ENCODE results near the gene CARS2.
"Not testable (repeated sequence)": the region's sequence is repeated elsewhere in the genome, so short reads cannot be mapped to it uniquely, and the experiment has no call there.

The CARS2 gene

DNA sequence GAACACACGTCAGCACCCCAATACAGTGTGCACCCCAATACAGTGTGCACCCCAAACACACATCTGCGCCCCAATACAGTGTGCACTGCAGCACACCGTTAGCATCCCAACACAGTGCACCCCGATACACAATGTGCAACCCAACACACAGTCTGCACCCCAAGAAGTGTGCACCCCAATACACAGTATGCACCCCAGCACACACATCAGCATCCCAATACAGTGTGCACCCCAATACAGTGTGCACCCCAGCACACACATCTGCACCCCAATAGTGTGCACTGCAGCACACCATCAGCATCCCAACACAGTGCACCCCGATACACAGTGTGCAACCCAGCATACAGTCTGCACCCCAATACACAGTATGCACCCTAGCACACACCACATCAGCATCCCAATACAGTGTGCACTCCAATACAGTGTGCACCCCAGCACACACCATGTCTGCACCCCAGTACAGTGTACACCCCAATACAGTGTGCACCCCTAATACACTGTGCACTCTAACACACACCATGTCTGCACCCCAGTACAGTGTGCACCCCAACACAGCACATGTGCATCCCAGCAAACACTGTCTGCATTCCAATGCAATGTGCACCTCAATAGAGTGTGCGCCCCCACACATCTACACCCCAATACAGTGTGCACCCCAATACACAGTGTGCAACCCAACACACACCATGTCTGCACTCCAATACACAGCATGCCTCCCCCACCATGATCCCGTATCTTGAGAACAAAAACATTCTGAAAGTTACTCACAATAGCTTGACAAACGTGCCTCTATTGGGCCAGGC is 855 bp upstream of the CARS2 start:
- DNase-seq (ENCODE audit: low spot score): no peak

- DNase-seq (ENCODE audit: low spot score): no peak
These were observed 525 bp downstream of the CARS2 start for GRCh38 chr13:110705356-110705825.

- DNase-seq (ENCODE audit: low spot score): no peak
These were observed 3.1 kb downstream of the CARS2 start for GRCh38 chr13:110702591-110703526.

DNA sequence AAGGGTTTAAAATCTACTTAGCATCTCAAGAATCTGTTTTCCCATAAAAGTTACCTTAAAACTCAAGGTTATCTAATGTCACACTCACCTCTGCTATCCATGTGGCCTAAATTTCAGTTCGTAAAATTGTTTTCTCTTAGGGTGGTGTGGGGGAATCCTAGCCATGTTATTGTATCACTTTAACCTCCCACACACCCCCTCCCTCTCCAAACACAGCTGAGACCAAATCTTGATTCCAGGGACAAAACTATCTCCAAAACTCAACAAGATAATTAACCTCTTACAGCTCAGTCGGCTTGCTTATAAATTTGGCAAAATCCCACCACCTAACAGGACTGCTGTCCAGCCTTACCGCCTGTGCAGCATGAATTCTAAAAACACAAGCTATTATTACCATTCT is 3.8 kb downstream of the CARS2 start:
- no peak for DNase-seq (ENCODE audit: low spot score)

DNA sequence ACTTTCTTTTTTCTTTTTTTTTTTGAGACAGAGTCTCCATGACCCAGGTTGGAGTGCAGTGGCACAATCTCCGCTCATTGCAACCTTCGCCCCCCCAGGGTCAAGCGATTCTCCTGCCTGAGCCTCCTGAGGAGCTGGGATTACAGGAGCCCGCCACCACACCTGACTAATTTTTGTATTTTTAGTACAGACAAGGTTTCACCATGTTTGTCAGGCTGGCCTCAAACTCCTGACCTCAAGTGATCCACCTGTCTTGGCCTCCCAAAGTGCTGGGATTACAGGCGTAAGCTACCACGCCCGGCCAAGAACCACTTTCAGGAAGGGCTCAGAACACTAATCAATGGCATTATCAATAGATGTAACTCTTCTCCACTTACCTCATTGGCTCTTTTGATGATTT is 4.9 kb downstream of the CARS2 start:
- DNase-seq (ENCODE audit: low spot score): not testable (repeated sequence)

DNA sequence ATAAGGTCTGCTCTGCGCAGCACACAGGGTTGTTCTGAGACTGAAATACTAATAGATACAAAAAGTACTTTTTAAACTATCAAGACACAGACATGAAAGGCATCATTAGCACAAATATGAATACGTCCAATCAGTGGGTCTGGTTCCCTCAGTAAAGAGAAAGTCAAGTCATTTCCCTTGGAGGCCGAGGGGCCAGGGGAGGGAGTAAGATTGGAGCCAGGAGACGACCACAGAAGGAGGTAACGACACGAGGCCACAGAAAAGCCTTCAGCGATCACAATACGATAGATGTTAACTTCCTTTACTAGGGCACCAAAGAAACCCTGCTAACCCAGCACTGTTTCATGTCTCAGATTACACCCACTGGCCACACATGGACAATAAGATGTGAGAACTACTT is 5.3 kb downstream of the CARS2 start:
- DNase-seq (ENCODE audit: low spot score): no peak

GRCh38 chr13:110700186-110700585 is 5.7 kb downstream of the CARS2 start:
- no peak for DNase-seq (ENCODE audit: low spot score)

DNA sequence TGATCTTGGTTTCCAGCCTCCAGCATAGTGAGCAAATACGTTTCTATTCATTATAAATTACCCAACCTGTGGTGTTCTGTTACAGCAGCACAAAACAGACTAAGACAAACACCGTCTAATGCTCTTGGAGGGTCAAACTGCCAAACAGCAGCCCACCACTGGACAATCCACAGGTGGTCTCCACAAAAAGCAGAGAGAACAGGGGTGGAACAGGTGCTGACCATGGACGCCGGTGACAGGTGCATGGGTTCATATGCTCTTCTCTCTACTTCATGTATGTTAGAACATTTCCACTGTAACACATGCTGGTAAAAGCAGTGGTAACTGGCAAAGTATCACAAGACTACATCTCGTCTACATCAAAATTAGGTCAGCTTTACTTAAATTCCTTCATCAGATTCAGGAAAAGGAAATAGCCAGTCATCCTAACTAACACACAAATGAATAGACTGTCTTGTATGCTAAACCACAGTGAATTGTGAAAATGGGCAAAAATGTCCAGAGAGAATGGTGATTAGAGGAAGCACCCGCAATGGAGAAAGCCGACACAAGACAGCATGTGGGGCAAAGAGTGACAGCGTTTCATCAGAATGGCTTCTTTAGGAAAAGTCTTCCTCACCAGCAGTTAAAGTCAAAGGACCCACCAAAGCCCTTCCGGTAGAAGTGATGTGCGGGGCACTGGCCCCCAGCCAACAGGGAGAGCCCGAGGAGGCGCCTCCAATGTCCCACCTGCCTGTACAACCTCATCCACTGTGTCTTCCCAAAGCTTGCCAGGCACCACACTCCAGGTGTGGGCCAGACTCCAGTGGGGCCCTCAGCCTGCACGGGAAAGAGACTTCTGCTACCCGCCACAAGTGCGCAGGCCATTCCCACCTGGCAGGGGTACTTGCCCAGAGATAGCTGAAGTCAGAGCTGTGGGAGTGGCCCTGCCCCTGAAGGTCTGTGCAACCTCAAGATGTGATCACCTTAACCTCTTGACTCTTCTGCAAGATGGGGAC is 6.5 kb downstream of the CARS2 start:
- DNase-seq (ENCODE audit: low spot score): no peak

DNA sequence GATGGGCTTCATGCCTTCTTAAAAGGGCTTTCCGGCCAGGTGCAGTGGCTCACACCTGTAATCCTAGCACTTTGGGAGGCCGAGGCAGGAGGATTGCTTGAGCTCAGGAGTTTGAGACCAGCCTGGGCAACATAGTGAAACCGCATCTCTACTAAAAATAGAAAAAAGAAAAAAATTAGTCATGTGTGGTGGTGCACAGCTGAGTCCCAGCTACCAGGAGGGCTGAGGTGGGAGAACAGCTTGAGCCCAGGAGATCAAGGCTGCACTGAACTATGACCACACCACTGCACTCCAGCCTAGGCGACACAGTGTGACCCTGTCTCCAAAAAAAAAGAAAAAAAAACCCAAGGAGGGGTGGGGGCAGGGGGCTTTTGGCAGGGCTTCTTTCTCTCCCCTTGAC is 7.2 kb downstream of the CARS2 start:
- no peak for DNase-seq (ENCODE audit: low spot score)

DNA sequence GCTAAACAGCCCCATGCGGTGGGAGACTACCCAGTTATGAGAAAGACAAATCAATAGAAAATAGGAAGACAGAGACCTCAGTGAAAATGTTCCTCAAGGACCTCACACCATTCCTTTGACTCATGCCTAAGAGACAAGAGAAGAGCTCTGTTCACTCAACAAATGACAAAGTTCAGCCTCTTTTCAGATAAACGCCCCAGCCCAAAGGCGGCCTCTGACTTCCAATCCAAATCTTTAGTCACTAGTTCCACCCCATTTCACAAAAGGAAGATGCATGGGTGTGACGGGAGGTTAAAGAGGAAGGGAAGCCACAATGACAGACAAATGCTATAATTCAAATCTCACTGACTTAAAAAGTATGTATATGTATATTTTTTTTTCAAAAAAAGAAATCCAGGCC is 8.1 kb downstream of the CARS2 start:
- no peak for DNase-seq (ENCODE audit: low spot score)

- no peak for DNase-seq (ENCODE audit: low spot score)
These were observed 9.1 kb downstream of the CARS2 start for GRCh38 chr13:110696776-110697175.

DNA sequence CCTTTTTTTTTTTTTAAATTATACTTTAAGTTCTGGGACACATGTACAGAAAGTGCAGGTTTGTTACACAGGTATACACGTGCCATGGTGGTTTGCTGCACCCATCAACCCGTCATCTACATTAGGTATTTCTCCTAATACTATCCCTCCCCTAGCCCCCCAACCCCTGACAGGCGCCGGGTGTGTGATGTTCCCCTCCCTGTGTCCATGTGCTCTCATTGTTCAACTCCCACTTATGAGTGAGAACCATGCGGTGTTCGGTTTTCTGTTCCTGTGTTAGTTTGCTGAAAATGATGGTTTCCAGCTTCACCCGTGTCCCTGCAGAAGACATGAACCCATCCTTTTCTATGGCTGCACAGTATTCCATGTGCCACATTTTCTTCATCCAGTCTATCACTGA is 10.1 kb downstream of the CARS2 start:
- DNase-seq (ENCODE audit: low spot score): not testable (repeated sequence)

DNA sequence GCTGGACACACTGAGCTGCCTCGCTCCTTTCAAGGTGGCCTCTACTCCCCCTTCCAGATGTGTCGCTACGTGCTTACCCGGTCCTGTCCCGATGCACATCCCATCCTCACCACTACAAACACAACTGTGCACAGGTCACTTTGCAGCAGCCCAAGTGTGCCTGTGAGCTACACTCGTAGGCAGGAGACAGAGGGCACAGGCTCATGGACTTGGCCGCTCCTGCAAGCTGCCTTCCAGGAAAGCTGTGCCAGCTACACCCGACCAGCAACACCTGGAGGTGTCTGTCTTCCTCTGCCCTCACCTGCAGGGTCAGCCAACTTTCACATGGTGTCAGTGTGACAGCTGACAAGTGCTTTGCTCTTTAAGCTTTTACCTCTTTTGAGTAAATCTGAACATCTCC is 15.4 kb downstream of the CARS2 start:
- no peak for DNase-seq (ENCODE audit: low spot score)

GRCh38 chr13:110689711-110690110 is 16.2 kb downstream of the CARS2 start:
- DNase-seq (ENCODE audit: low spot score): no peak

GRCh38 chr13:110689041-110689440 is 16.9 kb downstream of the CARS2 start:
- DNase-seq (ENCODE audit: low spot score): no peak

GRCh38 chr13:110687736-110688135 is 18.2 kb downstream of the CARS2 start:
- no peak for DNase-seq (ENCODE audit: low spot score)

DNA sequence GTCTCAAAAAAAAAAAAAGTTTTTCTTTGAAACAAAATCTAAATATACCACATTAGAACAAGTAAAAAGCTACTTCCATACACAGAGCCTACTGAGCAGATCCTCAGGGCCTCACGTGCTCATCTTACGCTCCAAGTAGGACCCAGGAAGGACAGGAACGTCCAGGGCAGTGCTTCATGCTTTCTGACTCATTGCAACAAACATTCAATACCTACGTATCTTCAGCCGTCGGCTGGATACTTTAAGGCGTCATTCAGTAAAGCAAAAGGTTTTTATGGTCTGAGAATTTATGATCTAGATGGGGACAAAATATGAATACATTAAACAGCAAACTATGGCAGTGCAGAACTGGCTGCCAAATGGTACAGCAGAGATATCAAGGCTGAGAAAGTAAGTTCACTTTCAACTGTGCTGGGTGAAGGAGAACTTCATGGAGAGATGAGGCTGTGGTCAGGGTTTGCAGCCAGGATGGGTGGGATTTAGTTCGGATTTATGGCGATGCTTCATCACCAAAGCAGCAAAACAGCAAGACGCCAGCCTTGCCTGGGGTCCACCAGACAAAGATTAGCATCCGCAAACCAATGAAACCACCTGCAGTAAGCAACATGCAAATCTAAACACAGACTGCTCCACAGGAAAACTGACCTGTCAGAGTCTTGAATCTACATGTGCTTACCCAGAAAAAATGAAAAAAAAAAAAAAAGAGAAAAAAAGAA is 20.5 kb downstream of the CARS2 start:
- no peak for DNase-seq (ENCODE audit: low spot score)

DNA sequence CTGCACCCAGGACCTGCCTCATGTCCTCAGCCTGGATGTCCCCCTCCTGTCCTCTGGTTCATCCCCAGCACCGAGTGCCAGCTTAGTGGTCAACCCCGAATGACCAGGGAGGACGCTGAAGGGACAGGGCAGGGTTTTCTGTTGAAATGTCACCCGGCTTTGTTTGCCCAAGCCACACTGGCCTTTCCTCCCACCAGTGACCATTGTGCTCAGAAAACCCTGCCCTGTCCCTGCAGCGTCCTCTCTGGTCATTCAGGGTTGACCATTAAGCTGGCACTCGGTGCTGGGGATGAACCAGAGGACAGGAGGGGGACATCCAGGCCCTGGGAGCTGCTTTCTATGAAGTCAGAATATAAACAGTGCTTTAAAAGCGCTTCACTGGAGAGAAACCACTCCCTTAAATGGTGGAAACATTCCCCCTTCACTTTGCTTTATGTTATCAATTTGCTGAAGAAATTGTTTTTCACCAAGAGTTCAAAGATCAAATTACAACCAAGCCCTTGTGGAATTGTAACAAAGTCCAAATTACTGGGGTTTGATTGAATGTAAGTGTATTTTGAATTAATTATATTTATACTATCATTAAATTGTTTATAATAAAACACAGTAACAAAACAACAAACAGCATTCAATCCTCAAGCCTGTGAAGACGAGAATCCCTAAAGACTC is 21.4 kb downstream of the CARS2 start:
- no peak for DNase-seq (ENCODE audit: low spot score)

DNA sequence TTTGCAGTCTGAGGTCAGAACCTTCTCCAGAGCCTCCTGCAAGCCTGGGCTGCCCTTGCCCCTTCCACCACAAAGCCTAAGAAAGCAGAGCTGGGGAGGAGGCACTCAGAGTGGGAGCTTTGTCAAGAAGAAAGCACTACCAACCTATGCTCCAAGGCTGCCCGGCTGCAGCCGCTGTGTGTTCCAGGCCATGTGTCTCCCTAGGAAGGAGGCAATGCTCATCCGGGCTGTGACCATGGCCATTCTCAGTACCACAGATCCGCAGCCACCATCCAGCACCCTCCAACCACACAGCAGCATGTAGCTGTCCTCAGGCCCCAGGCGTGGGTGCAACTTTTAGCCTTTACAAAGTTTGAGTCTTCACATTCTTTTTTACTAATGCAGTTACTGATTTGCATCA is 22.0 kb downstream of the CARS2 start:
- no peak for DNase-seq (ENCODE audit: low spot score)

DNA sequence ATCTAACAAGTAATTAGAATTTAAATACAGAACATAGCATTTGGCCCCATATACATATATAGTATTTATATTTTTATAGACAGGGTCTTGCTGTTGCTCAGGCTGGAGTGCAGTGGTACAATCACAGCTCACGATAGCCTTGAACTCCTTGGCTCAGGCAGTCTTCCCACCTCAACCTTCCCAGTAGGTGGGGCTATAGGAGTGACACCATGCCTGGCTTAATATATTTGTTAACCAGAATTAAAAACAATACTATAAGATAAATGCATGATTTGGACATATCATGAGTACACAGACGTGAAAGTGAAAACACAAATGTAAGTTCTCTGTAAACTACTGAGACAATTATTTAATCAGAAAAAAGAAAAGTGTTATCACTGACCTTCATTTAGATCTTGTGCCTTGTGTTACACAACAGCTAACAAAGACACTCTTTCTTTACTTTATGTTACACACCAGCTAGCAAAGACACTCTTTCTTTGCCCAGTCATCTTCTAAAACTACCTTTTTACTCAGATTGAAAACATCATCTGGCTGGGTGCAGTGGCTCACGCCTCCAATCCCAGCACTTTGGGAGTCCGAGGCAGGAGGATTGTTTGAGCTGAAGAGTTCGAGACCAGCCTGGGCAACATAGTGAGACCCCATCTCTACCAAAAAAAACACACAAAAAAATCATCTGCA is 22.6 kb downstream of the CARS2 start:
- peak; percentile 2 for DNase-seq (ENCODE audit: low spot score)
